ENCODE results near the gene DLG2. TPM values are rescaled to one million over a fixed set of nuclear protein-coding genes. Genes with fewer than 3 reads are reported as not detected.

The DLG2 gene
- total and polyA plus RNA-seq, 2 of the 4 experiments (the other 2 are of a cell fraction): 0.31 to 0.36 TPM

DNA sequence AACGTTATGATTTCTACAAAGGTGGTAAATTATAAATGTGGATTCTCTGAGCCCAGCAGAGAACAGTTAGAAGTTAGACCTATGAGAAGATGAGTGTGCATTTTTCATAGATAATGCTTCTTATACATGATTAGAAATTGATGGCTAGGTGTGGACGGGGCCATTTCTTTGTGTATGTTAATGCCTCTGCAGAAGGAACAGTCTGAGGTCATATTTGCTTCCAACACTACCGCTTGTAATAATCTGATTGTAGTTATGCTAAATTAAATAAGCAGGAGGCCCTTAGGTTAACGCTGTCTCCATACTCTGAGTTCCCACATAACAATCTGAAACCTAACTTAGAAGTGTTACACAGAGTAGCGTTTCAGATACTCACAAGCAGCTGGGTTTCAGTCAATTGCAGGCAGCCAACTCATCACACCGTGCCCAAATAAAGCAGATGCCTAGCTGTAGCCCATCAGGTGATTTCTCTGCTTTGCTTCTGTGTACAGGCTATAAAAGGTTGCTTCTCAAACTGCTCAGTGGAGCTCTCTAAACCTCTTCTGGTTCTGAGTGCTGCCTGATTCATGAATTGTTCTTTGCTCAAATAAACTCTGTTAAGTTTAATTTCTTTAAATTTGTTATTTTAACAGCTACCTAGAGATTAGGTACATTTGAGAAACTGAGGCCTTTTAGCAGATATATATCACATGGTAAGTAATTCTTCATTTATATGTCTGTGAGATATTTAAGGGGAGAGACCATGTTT is 1702.2 kb downstream of the DLG2 start:
- ATAC-seq (ENCODE audit: low read depth) (no peak), DNase-seq (no peak)
- no peak overlapping the region for H2BK20ac ChIP-seq (ENCODE audit: low read depth, low read length)
- H2AFZ ChIP-seq (replicated peaks; ENCODE audit: low read length, poor library complexity): no peak overlapping the region
- no peak overlapping the region for H3K4me3 ChIP-seq (ENCODE audit: insufficient read depth, low read depth, low read length)
- dilution Hi-C loops (cut with HindIII; ENCODE audit: low sequenced_read_pairs, unreplicated experiment) (no loop called here), intact Hi-C loops (cut with micrococcal nuclease) (no loop called here), in situ Hi-C loops (cut with MboI; ENCODE audit: low sequenced_read_pairs) (no loop called here)
- no peaks in the 10 kb centered on the region for H3K4me1 ChIP-seq (ENCODE audit: control insufficient read depth, insufficient read depth, low read length)
- no peaks in the 10 kb centered on the region for H3K79me1 ChIP-seq (ENCODE audit: low read depth in 1 of 2, low read length in 2 of 2)
- H3K18ac ChIP-seq (ENCODE audit: low read depth, low read length): no peak overlapping the region
- H3K23ac ChIP-seq (ENCODE audit: low read depth, low read length): no peak overlapping the region
- no peaks in the 10 kb centered on the region for H4K20me1 ChIP-seq (ENCODE audit: insufficient read depth, low read length)
- no peaks in the 10 kb centered on the region for H3K9me3 ChIP-seq (ENCODE audit: control insufficient read depth, insufficient read depth, low read length)
- H2BK120ac ChIP-seq (ENCODE audit: low read depth, low read length): no peak overlapping the region
- no peak overlapping the region for H3K14ac ChIP-seq (replicated peaks; ENCODE audit: low read depth, low read length)
- no peak overlapping the region for H4K91ac ChIP-seq (ENCODE audit: insufficient read depth, low read depth, low read length)
- no peaks in the 10 kb centered on the region for H3K36me3 ChIP-seq (ENCODE audit: control insufficient read depth, insufficient read depth, low read length)
- H3K9ac ChIP-seq (ENCODE audit: low read depth, low read length): no peak overlapping the region
- no peak overlapping the region for H3K4ac ChIP-seq (ENCODE audit: low read depth, low read length)
- no peak overlapping the region for H2AK5ac ChIP-seq (ENCODE audit: low read depth, low read length)
- H4K5ac ChIP-seq (ENCODE audit: low read depth, low read length): no peak overlapping the region
- no peaks in the 10 kb centered on the region for H3K9me1 ChIP-seq (ENCODE audit: insufficient read depth, low read length)
- no peak overlapping the region for H4K8ac ChIP-seq (ENCODE audit: low read depth in 2 of 2, low read length in 2 of 2)
- H3K56ac ChIP-seq (ENCODE audit: extremely low read depth, insufficient read depth, low read length): no peak overlapping the region
- H3K4me2 ChIP-seq (ENCODE audit: low read depth, low read length): no peak overlapping the region
- ChIA-PET POLR2A (ENCODE audit: unreplicated experiment) (no interaction called here), CTCF (interaction anchor here (1.1 kb wide), 1 partner anchor 39 kb away, joined by 3 read pairs; no protein-coding TSS in a partner anchor)
- H3K27ac ChIP-seq (ENCODE audit: insufficient read depth, low read length): no peak overlapping the region
- no peaks in the 10 kb centered on the region for H3K27me3 ChIP-seq (ENCODE audit: control insufficient read depth, insufficient read depth, low read length)
- BruUV-seq (replicated peaks): no TSS peak
- 50% methylated on average over 1 of the region's 6 CpGs; no CpG with 5 or more reads in 1 of the 2 experiments for WGBS, 2 experiments (ENCODE audit: extremely low coverage in 2 of 2, insufficient read length in 1 of 2)
- H2BK5ac ChIP-seq (ENCODE audit: low read depth, low read length, poor library complexity, severe bottlenecking): no peak overlapping the region
- H2AK9ac ChIP-seq (replicated peaks; ENCODE audit: low read depth, low read length, poor library complexity): no peak overlapping the region
- no peak for TF ChIP-seq BHLHE40 (IDR thresholded peaks at IDR 0.05; ENCODE audit: low read depth, low read length)
- TF ChIP-seq CHD1 (IDR thresholded peaks at IDR 0.05; ENCODE audit: low read depth, low read length): no peak
- no peak for TF ChIP-seq RFX5 (IDR thresholded peaks at IDR 0.05; ENCODE audit: low read depth, low read length)
- TF ChIP-seq ELK1 (IDR thresholded peaks at IDR 0.05; ENCODE audit: borderline replicate concordance, low read depth, low read length): no peak
- TF ChIP-seq MAFK (IDR thresholded peaks at IDR 0.05; ENCODE audit: low read depth, low read length): no peak
- TF ChIP-seq RAD21 (IDR thresholded peaks at IDR 0.05; ENCODE audit: low read length): no peak
- TF ChIP-seq POLR2A (IDR thresholded peaks at IDR 0.05; ENCODE audit: low read depth, low read length): no peak
- TF ChIP-seq RCOR1 (IDR thresholded peaks at IDR 0.05; ENCODE audit: insufficient replicate concordance, low read length): no peak
- TF ChIP-seq MXI1 (IDR thresholded peaks at IDR 0.05; ENCODE audit: borderline replicate concordance, low read depth, low read length): no peak
- TF ChIP-seq, protein P1, sequence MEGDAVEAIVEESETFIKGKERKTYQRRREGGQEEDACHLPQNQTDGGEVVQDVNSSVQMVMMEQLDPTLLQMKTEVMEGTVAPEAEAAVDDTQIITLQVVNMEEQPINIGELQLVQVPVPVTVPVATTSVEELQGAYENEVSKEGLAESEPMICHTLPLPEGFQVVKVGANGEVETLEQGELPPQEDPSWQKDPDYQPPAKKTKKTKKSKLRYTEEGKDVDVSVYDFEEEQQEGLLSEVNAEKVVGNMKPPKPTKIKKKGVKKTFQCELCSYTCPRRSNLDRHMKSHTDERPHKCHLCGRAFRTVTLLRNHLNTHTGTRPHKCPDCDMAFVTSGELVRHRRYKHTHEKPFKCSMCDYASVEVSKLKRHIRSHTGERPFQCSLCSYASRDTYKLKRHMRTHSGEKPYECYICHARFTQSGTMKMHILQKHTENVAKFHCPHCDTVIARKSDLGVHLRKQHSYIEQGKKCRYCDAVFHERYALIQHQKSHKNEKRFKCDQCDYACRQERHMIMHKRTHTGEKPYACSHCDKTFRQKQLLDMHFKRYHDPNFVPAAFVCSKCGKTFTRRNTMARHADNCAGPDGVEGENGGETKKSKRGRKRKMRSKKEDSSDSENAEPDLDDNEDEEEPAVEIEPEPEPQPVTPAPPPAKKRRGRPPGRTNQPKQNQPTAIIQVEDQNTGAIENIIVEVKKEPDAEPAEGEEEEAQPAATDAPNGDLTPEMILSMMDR (conservative IDR thresholded peaks at IDR 0.05; ENCODE audit: low read depth, low read length): no peak
- no peak for TF ChIP-seq MAZ (IDR thresholded peaks at IDR 0.05; ENCODE audit: borderline replicate concordance, low read depth, low read length)
- H2BK15ac ChIP-seq (ENCODE audit: low read depth, low read length): no peak overlapping the region

Data from IMR-90 (cell line).